ENCODE data around the gene TYMS.

The TYMS gene

DNA sequence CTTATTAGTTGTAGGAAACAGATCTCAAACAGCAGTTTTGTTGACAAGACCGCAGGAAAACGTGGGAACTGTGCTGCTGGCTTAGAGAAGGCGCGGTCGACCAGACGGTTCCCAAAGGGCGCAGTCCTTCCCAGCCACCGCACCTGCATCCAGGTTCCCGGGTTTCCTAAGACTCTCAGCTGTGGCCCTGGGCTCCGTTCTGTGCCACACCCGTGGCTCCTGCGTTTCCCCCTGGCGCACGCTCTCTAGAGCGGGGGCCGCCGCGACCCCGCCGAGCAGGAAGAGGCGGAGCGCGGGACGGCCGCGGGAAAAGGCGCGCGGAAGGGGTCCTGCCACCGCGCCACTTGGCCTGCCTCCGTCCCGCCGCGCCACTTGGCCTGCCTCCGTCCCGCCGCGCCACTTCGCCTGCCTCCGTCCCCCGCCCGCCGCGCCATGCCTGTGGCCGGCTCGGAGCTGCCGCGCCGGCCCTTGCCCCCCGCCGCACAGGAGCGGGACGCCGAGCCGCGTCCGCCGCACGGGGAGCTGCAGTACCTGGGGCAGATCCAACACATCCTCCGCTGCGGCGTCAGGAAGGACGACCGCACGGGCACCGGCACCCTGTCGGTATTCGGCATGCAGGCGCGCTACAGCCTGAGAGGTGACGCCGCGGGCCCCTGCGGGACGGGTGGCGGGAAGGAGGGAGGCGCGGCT is at the start of gene TYMS:
TSS of gene TYMS (plus strand) at position 343 of the 690 bp plus-strand sequence. CDS start at position 433, 90 bp downstream.
- DNase-seq, result peak; percentile 83

DNA sequence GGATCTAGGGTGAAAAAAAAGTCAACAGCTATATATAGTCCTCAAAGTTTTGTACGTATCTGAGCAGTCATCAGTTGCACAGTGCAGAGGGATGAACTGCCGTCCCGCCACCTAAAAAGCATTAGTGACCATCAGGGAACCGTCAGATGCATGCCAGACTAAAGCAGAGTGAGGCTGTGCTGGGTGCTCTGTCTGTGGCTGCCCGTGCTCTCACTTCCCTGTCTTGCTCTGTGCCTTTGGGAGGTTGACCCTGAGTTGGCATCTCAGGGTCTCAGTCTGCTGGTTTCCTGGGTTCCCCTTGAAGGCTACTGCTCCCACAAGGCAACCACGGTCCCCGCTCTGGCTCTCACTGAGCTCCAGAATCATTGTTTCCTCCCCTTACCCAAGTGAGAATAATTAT is 49.5 kb upstream of the TYMS start:
- DNase-seq, result no peak

DNA sequence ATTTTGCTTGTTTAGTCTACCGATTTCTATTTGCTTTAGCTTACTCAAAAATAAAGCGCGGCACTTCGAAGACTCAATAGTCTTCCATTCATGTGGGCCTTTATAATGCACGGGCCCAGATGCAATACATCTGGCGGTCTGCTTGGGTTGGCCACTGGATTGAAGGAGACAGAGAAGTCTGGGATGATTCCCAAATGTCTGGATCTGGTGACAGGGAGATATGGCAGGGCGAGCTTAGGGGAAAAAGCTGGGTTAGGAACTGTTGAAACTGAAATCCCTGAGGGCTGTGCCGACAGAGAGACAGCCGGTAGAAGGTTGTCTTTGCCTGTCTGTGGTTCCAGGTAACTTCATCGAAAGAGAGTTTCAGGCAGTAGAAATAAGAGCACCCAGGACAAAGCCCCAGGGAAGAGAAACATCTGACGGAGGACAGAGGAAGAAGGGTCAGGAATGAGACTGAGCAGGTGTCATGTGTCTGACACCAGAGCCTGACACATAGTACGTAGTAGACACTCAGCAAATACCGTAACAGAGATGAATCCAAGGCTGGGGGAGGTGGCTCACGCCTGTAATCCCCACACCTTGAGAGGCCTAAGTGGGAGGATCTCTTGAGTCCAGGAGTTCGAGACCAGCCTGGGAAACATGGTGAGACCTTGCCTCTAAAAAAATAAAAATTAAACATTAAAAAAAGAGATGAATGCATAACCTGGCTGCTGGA is 47.1 kb upstream of the TYMS start:
- no peak for DNase-seq

DNA sequence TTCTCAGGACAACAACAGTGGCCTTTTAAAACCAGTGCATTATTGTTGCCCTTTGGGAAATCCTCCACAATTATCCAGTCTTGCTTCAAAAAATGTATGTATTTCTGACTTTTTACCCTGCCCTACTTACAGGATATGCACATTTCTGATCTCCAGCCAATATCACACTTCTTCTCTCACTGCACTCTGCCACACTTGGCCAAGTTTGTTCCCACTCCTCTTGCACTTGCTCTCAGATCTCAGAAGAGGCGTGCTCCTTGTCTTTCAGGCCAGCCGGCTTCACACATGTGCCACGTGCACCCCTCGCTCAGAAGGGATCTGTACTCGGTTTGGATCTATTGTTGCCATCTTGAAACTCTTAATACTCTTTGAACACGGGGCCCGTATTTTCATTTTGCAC is 45.3 kb upstream of the TYMS start:
- DNase-seq, result no peak

DNA sequence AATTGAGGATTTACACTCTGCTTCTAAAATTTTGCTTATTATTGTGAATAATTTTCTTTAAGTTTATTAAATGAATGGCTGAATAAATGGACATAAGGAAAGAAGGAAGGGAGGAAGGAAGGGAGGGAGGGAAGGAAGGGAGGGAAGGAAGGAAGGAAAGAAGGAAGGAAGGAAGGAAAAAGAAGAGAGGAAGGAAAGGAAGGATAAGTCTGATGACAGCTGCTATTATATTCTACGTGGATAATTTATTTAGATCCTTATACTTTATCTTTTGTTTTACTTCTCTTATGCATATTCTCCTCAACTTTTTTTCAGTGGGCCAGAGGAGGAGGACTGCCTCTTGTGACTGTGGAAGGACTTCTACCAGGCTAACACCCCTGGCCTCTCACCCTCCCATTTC is 43.3 kb upstream of the TYMS start:
- DNase-seq, result no peak

DNA sequence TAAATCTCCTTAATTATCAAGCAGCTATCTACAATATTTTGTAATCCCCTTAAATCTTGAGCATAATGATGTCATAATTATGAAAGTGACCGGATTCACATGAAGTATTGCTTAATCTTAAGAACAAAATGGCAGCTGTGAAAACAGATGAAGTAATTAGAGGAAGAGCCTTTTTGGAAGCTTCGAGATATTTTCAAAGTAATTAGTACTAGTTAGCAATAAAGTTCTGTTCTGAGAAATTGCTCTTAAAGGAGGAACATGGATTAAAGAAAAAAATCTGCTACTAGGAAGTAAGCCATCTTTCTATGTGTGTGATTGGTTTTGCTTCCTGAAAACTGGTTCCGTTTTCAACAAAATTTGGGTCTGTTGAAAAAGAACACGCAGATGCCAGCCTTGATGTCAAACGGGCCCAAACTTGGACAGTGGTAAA is 42.3 kb upstream of the TYMS start:
- no peak for DNase-seq

DNA sequence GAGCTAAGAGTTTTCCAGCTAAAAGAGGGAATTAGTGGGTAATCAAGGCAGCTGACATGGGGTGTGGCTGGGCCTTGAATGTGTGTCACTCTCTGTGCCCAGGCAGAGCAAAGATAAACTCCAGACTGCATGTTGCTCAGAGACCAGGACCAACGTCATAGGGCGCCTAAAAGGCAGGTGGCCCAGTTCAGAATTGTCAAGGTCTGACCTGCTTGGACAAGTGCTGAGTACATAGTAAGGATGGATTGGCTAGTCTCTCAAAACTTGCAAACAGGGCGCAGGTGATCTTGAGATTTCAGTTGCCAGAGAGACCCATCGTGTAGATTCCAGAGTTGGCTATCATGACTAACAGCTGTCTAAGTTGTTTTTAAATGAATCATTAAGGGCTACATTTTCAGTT is 41.7 kb upstream of the TYMS start:
- no peak for DNase-seq

DNA sequence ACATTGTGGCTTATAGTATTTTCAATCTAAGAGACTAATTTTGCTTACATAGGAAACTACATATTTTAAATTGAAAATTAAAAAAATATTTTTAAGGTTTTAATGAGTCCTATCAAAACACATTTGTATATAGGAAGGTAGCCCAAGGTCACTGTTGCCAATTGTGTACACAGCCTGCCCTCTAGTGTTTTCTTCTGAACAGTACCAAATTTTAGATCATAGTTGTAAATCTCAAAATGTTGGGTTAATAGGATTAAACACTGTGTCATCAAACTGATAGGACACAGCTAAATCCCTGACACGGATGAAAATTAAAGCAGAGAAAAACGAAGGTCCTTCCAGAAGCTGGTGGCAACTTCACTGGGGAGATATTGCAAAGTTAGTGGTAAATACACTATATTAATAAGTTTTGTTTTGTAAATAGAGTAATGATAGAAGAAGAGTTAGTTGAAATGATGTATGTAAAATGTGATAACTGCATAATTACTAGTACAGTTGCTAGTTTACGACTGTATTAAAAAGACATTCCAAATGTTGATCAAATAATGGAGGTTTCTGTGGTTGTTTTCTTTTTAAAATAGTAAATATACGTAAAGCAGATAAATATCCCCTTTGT is 41.0 kb upstream of the TYMS start:
- DNase-seq, result peak; percentile 72

DNA sequence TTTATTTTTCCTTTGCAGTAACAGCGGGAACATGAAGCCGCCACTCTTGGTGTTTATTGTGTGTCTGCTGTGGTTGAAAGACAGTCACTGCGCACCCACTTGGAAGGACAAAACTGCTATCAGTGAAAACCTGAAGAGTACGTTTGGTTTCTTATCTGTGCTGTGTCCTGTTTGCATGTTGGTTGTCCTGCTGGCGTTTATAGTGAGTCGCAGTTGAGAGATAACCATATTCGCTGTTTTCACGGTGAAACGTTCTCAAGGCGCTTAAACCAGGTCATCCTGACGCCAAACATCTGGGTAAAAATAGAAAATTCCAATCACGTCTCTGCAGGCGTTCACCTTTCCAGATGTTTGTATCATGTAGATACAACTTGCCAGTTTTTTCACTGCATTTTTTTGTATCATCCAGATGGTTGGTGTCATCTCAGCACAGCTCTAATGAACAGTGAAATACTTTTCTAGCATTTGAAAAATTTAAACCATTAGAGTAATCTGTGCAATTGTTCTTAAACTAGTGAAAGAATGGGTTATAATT is 39.4 kb upstream of the TYMS start:
- DNase-seq, result no peak

DNA sequence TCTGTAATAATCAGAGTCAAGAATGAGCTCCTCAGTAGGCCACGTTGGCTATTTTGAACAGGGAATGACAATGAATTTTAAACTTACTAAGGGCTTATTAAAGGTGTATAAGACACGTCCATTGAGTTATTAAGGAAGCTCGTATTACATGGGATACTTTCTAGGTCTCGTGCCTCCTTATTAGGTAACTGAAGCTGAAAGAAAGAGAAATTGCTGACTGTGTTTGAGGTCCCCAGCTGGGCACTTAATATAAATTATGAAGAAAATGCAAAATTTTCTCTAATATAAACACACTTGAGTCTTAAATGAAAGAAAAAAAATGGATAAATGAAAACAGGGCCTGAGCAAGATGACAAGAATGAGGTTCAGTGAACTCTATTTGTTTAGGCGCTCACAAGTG is 38.8 kb upstream of the TYMS start:
- DNase-seq, result no peak

DNA sequence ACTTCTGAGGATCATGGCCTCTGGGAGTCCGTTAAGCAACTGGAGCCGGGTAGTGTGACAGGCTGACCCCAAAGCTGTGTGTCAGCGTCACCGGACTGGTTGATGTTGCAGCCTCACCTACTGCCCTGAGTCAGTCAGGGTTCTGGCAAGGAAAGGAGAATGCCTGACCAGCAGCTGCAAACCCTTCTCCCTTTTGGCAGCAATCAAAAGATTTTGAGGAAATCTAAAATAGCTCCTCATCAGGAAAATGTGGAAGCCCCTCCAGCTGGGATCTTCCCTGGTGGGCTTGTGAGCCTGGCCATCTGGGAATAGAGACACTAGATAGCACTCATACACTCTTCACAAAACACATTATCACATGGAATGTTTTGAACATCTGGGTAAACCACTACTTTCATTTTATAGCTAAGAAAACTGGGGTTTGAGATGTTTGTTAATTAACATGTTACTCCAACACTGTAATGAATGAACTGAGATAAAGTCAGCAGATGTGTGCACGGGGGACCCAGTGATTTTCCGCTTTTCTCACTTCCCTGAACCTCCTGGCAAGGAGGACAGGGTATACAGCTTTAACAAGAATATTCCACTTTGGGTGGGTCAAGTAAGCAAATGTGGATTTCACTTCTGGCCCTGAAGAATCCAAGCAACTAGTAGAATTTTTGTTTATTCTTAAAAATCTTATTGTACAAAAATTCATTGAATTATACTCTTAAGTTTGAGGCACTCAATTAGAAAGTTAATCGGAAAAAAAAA is 36.0 kb upstream of the TYMS start:
- no peak for DNase-seq

DNA sequence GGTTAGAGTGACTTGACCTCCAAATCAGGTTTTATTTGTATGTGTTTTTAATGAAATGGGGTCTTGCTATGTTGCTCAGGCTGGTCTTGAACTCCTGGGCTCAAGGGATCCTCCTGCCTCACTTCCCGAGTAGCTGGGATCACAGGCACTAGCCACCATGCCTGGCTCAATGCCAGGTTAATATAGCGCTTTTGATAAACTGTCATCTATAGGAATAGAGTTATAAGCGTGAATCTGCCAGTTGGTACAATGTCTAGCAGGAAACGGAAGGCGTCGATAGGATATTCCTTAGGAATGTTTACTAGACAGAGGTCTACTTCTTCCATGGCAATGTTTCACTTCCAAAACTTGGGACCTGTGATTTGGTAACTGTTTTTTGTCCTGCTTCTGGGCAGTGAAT is 35.2 kb upstream of the TYMS start:
- DNase-seq, result no peak

DNA sequence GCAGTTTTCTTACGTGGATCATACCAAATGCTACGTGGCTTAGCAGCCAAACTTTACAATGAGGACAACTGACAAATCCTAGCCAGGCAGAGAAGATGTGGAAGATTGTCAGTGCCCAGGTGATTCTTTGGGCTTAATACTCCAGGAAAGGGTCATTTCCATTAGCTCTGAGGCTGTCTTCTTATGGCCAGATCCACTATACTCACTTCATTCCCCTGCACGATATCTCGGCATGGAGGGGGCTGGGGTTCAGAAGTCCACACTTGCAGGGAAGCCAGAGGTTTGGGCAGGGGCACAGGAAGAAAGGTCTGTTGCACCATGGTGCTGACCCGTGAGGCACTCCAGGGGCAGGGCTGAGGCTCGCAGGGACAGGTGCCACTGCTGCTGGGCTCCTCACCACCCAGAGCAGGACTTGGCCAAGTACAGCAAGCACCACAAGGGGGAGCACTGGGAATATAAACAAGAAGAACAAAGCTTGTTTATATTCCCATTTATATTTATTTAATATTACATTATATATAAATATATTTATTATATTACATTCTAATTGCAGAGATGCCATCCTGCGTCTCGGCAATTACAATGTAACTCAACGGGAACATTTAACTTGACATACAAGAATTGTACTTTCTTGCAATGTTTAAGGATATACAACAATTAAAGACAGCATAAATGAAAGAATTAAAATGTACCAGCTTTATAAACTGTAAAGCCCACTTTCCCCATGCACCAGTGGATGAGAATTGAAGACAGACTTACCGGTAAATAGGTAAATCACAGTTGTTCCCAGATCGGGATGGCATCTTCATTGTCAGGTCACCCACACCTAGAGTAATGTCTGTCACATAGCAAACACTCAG is 33.5 kb upstream of the TYMS start:
- DNase-seq, result peak; percentile 82

DNA sequence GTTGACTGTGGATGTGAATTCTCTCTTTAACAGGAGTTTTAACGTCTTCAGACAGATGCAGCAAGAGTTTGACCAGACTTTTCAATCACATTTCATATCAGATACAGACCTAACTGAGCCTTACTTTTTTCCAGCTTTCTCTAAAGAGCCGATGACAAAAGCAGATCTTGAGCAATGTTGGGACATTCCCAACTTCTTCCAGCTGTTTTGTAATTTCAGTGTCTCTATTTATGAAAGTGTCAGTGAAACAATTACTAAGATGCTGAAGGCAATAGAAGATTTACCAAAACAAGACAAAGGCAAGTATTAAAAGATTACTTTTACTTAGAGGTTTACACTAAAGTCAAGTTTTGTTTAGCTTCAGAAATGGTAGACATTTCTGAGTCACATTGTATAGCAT is 30.2 kb upstream of the TYMS start:
- DNase-seq, result no peak

DNA sequence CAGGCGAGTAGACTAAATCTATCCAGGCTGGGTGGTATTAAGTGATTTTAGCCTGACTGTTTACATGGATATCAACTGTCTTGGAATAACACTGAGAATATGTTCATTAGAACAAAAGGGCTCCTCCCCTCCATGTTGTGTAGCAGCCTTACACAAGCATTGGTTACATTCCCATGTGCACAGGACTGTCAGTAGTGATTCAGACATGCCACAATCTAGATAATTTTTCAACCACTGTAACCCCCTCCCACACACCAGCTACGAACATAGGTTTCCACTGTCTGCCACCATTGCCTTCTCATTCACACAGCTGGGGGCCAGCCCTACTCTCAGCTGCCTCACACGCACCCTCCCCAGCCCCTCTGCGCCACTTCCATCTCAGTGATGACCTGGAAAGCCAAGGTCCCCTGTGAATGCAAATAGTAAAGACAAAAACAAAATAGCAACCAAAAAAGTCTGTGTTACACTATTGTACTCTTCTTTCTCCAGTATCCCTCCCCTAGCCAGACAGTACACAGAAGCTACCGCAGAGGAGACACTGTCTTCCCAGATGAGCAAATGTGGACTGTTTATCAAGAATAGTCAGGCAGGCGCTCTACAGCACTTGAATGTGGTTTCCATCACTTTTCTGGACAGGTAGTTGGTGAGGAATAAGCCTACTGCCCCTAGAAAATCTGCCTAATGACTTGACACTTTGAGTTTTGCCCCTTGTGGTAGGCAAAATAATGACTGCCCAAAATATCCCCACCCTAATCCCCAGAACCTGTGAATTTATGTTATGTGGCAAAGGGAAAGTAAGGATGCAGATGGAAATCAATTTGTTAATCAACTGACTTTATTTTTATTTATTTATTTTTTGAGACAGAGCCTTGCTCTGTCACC is 27.9 kb upstream of the TYMS start:
- peak; percentile 71 for DNase-seq

DNA sequence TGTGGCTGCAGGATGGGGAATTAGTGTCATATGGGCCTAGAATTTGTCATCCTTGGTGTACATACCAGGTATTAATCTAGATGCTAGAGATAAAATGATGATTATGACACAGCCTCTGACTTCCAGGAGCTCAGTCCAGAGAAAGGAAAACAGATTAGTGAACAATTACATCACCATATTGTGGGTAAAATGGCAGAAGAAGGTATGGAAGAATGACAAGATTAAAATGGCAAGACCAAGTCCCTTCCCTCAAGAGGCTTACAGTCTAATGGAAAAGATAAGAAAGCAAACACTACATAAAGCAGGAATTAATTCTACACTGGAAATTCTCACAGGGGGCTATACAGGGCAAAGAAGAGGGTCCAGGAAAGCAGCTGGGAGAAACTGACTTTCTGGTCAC is 25.9 kb upstream of the TYMS start:
- no peak for DNase-seq

DNA sequence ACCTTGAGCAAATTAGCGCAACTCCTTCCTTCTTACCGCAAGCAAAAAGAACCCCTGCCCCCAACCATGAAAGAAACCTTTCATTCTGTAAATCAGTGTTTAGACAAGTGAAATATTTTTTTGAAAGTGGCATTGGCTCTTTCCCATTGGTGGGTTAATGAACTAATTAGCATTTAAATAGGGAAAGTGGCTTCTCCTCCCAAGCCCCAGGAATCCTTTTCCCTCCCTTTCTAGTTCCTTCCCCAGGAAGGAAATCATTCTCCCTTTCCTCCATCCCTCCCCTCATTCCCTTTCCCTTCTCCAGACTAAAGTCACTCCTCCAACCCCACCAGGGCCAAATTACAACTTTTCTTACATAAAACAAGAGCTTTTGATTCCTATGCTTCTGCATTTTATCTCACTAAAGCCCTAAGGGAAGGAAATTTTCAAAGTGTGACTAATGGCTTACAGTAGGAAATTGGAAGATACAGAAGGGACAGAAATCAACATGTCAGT is 22.9 kb upstream of the TYMS start:
- DNase-seq, result no peak

DNA sequence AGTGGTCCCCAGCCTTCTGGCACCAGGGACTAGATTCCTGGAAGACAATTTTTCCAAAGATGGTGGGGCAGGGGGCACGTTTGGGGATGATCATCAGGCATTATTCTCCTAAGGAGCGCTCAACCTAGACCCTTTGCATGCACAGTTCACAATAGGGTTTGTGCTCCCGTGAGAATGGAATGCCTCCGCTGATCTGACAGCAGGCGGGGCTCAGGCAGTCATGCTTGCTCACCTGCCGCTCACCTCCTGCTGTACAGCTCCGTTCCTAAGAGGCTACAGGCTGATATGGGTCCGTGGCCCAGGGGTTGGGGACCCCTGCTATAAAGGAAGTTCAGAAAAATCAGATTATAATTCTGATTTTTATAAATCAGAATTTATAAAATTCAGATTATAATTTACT is 22.3 kb upstream of the TYMS start:
- no peak for DNase-seq

DNA sequence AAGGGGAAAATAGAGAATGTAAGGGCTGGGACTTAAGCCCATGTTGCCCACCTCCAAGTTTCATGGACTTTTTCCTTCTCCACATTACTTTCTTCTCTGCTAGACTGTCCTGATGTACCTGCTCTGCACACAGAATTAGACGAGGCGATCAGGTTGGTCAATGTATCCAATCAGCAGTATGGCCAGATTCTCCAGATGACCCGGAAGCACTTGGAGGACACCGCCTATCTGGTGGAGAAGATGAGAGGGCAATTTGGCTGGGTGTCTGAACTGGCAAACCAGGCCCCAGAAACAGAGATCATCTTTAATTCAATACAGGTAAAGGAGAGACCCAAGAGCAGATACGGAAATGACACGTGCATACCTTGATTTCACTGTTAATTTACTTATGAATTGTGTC is 16.2 kb upstream of the TYMS start:
- DNase-seq, result no peak

DNA sequence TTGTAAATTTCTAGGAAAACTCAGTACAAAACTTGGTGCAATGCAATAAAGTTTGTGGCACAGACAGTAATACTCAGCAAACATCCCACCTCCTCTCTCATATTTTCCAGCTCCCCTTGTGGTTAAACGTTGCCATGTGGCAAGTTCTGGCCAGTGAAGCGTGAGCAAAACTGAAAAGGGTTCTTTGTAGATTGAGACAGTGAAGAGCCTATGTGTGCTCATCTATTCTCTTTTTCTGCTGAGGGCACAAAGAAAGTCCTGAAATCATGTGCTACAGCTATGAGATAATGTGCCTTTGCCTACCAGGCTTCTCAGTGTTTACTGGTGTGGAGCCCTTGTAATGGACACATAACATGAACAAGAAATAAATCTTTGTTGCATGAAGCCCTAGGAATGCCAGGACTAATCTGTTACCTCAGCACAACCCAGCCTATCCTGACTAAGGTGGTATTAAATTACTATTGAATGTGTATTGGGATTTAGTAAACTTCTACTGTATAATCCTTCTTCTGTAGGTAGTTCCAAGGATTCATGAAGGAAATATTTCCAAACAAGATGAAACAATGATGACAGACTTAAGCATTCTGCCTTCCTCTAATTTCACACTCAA is 13.0 kb upstream of the TYMS start:
- DNase-seq, result peak; percentile 52

DNA sequence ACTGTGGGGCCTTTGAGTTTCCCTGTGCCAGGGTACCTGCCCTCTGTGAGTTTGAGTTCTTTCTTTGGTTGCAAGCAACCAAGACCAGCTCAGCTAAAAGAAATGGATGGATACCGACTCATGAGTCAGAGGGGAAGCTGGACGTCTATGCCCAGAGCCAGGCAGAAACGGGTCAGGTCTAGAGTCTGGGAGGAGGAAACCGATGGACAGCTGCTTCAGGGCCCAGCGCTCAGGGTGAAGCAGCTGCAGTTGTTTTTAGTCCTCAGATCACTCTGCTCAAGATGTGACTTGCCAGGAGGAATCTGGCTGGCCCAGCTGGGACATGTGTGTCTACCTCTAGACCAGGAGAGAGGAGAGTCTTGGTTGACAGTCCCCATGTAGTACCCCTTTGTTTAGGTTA is 10.1 kb upstream of the TYMS start:
- no peak for DNase-seq

Data from OCI-M1 (cell line).